NCI-H2081 (cell line): ENCODE data around the gene AREL1.
"Not testable (repeated sequence)": the region's sequence is repeated elsewhere in the genome, so short reads cannot be mapped to it uniquely, and the experiment has no call there.

ENCODE experiments used
- DNase-seq, 2 experiments: peaks; one replicate each; lab custom pipeline; 2025; lab: John Stamatoyannopoulos, UW

AREL1 gene

GRCh38 chr14:74712499-74713394 is at the start of gene AREL1, which contains the start of gene FCF1:
Gene AREL1 (minus strand): TSS chr14:74713080. CDS start chr14:74685615, 27,465 bp downstream.
Gene FCF1 (plus strand): TSS chr14:74713144. CDS start chr14:74713198, 54 bp downstream.
- no peak for DNase-seq

GRCh38 chr14:74758505-74758904 is 45.6 kb upstream of the AREL1 start:
- not testable (repeated sequence) for DNase-seq

- DNase-seq, result no peak
Measured at GRCh38 chr14:74756326-74756725, 43.4 kb upstream of the AREL1 start.

GRCh38 chr14:74754899-74755298 is 42.0 kb upstream of the AREL1 start:
- no peak for DNase-seq

GRCh38 chr14:74754157-74754556 is 41.3 kb upstream of the AREL1 start:
- no peak for DNase-seq

GRCh38 chr14:74747237-74747636 is 34.4 kb upstream of the AREL1 start:
- no peak for DNase-seq

- DNase-seq, result no peak
Measured at GRCh38 chr14:74739293-74740030, 26.6 kb upstream of the AREL1 start.

- no peak for DNase-seq
Measured at GRCh38 chr14:74737753-74738325, 25.0 kb upstream of the AREL1 start.

GRCh38 chr14:74735125-74735524 is 22.2 kb upstream of the AREL1 start:
- no peak for DNase-seq

GRCh38 chr14:74733221-74733620 is 20.3 kb upstream of the AREL1 start:
- DNase-seq, result no peak

GRCh38 chr14:74732387-74732786 is 19.5 kb upstream of the AREL1 start:
- DNase-seq, result no peak

GRCh38 chr14:74723134-74723533 is 10.3 kb upstream of the AREL1 start:
- DNase-seq, result no peak

GRCh38 chr14:74720526-74720925 is 7.6 kb upstream of the AREL1 start:
- DNase-seq, result no peak

GRCh38 chr14:74713395-74713735 is 485 bp upstream of the AREL1 start:
- DNase-seq, result no peak

- DNase-seq, result no peak
Measured at GRCh38 chr14:74711651-74712050, 1.2 kb downstream of the AREL1 start.

- DNase-seq, result no peak
Measured at GRCh38 chr14:74710480-74710879, 2.4 kb downstream of the AREL1 start.

GRCh38 chr14:74705613-74706500 is 7.0 kb downstream of the AREL1 start:
- DNase-seq, result peak in 1 of 2 experiments; percentile 10

GRCh38 chr14:74704656-74705055 is 8.2 kb downstream of the AREL1 start:
- DNase-seq, result no peak

GRCh38 chr14:74703043-74703442 is 9.8 kb downstream of the AREL1 start:
- no peak for DNase-seq

GRCh38 chr14:74702293-74702692 is 10.6 kb downstream of the AREL1 start:
- no peak for DNase-seq

- DNase-seq, result no peak
Measured at GRCh38 chr14:74698465-74698864, 14.4 kb downstream of the AREL1 start.

GRCh38 chr14:74697976-74698375 is 14.9 kb downstream of the AREL1 start:
- DNase-seq, result no peak
